ENCODE data around the gene RHOH.

RHOH gene

DNA sequence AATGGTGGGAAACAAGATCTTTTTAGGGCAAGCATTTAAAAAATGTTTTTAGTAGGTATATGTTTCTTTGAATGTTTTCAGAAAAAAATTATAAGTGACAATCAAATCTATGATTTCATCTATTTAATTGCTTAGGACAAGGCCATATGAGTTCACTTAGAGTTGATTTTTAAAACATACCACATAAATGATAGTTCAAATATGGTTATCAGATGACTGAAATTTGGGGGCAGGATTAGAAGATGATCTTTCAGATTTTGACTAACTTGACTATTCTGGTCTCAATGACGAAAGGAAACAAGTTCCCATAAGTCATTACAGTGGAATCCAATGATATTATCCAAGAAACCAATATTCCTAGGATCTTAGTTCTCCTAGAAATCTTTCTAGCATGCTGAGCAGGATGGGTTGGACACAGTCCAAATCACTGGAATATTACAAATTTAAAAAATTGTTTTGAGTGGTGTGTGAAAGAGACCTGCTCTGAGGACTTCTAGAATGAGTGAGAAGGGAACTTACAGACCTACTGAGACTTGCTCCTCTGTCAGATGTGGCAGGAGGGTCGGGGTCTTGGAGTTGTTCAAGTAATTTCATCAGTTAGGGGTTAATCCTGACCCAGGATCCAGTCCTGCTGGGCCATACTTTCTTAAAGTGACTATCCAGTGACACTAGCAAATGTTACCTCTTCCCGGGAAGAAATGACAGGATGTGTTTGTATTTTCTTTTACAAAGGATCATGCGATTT, 20.0 kb downstream of the RHOH start:
- peak overlapping the region; percentile 27 for H3K4me2 ChIP-seq (ENCODE audit: low read length)

DNA sequence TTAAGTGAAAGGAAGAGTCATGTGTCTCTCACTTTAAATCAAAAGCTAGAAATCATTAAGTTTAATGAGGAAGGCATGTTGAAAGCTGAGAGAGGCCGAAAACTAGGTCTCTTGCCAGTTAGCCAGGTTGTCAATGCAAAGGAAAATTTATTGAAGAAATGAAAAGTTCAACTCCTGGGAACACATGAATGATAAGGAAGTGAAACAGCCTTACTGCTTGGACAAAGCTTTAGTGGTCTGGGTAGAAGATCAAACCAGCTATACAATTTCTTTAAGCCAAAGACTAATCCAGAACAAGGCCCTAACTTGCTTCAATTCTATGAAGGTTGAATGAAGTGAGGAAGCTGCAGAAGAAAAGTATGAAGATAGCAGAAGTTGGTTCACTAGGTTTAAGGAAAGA, 24.9 kb downstream of the RHOH start:
- H3K9me2 ChIP-seq (replicated peaks; ENCODE audit: control insufficient read depth, low read length), result no peaks in the 10 kb centered on the region
- peaks cover 99% of the 10 kb centered on the region for H3K4me1 ChIP-seq (ENCODE audit: control insufficient read depth, low read length)
- H3F3A ChIP-seq (ENCODE audit: control insufficient read depth, insufficient read depth), result peaks cover 51% of the 10 kb centered on the region
- H4K20me1 ChIP-seq (ENCODE audit: control insufficient read depth, insufficient read depth, low read depth, low read length), result peaks cover 62% of the 10 kb centered on the region
- H3K9me3 ChIP-seq (ENCODE audit: control insufficient read depth, insufficient read depth, low read length), result no peaks in the 10 kb centered on the region
- peaks cover 100% of the 10 kb centered on the region for H3K79me2 ChIP-seq (ENCODE audit: control insufficient read depth, low read length)
- peaks cover 99% of the 10 kb centered on the region for H3K36me3 ChIP-seq (ENCODE audit: control insufficient read depth, low read length)
- H3K27ac ChIP-seq (ENCODE audit: low read depth, low read length), result peak overlapping the region; percentile 14
- no peak for TF ChIP-seq EZH2phosphoT487 (IDR thresholded peaks at IDR 0.05; ENCODE audit: borderline replicate concordance, low read length)
- TF ChIP-seq, protein P1, sequence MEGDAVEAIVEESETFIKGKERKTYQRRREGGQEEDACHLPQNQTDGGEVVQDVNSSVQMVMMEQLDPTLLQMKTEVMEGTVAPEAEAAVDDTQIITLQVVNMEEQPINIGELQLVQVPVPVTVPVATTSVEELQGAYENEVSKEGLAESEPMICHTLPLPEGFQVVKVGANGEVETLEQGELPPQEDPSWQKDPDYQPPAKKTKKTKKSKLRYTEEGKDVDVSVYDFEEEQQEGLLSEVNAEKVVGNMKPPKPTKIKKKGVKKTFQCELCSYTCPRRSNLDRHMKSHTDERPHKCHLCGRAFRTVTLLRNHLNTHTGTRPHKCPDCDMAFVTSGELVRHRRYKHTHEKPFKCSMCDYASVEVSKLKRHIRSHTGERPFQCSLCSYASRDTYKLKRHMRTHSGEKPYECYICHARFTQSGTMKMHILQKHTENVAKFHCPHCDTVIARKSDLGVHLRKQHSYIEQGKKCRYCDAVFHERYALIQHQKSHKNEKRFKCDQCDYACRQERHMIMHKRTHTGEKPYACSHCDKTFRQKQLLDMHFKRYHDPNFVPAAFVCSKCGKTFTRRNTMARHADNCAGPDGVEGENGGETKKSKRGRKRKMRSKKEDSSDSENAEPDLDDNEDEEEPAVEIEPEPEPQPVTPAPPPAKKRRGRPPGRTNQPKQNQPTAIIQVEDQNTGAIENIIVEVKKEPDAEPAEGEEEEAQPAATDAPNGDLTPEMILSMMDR (IDR thresholded peaks at IDR 0.05; ENCODE audit: low read depth, low read length, poor library complexity, severe bottlenecking), result no peak
- peak overlapping the region; percentile 38 for H3K4me2 ChIP-seq (ENCODE audit: low read length)
- H3K27me3 ChIP-seq (ENCODE audit: control insufficient read depth, low read length), result no peaks in the 10 kb centered on the region
- 0 out of 2 replicates have a peak overlapping the region, but pooled peaks have one; percentile 13 for H3K4me3 ChIP-seq (ENCODE audit: low read length)

More for the DNA sequence above, 20.0 kb downstream of the RHOH start:
- H3K9me3 ChIP-seq (ENCODE audit: control insufficient read depth, insufficient read depth, low read length), result no peaks in the 10 kb centered on the region
- H3K4me1 ChIP-seq (ENCODE audit: control insufficient read depth, low read length), result peaks cover 100% of the 10 kb centered on the region
- peaks cover 50% of the 10 kb centered on the region for H4K20me1 ChIP-seq (ENCODE audit: control insufficient read depth, insufficient read depth, low read depth, low read length)
- H3K27ac ChIP-seq (ENCODE audit: low read depth, low read length), result peak overlapping the region; percentile 9; the same call in 1 of the 2 replicates
- no peak overlapping the region for H3K4me3 ChIP-seq (ENCODE audit: low read length)
- no peaks in the 10 kb centered on the region for H3K9me2 ChIP-seq (replicated peaks; ENCODE audit: control insufficient read depth, low read length)
- no peaks in the 10 kb centered on the region for H3K27me3 ChIP-seq (ENCODE audit: control insufficient read depth, low read length)
- peaks cover 29% of the 10 kb centered on the region for H3F3A ChIP-seq (ENCODE audit: control insufficient read depth, insufficient read depth)
- H3K79me2 ChIP-seq (ENCODE audit: control insufficient read depth, low read length), result peaks cover 100% of the 10 kb centered on the region
- no peak for TF ChIP-seq EZH2phosphoT487 (IDR thresholded peaks at IDR 0.05; ENCODE audit: borderline replicate concordance, low read length)
- TF ChIP-seq, protein P1 (IDR thresholded peaks at IDR 0.05; ENCODE audit: low read depth, low read length, poor library complexity, severe bottlenecking), result no peak
- H3K36me3 ChIP-seq (ENCODE audit: control insufficient read depth, low read length), result peaks cover 100% of the 10 kb centered on the region

DNA sequence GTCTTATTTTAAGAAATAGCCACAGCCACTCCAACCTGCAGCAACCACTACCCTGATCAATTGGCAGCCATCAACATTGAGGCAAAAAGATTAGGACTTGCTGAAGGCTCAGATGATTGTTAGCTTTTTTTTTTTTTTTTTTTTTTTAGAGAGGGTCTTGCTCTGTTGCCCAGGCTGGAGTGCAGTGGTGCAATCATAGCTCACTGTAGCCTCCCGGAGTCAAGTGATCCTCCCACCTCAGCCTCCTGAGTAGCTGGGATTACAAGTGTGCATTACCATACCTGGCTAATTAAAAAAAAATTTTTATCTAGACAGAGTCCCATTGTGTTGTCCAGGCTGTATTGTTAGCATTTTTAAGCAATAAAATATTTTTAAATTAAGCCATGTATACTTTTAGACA, 26.5 kb downstream of the RHOH start:
- Histone ChIP-seq H3K4me3 (ENCODE audit: low read length) (no peak overlapping the region), H3K4me1 (ENCODE audit: control insufficient read depth, low read length) (peaks cover 98% of the 10 kb centered on the region), H3F3A (ENCODE audit: control insufficient read depth, insufficient read depth) (peaks cover 61% of the 10 kb centered on the region), H3K27ac (ENCODE audit: low read depth, low read length) (no peak overlapping the region), H3K9me3 (ENCODE audit: control insufficient read depth, insufficient read depth, low read length) (no peaks in the 10 kb centered on the region), H3K36me3 (ENCODE audit: control insufficient read depth, low read length) (peaks cover 97% of the 10 kb centered on the region), H3K9me2 (replicated peaks; ENCODE audit: control insufficient read depth, low read length) (no peaks in the 10 kb centered on the region), H4K20me1 (ENCODE audit: control insufficient read depth, insufficient read depth, low read depth, low read length) (peaks cover 54% of the 10 kb centered on the region), H3K27me3 (ENCODE audit: control insufficient read depth, low read length) (no peaks in the 10 kb centered on the region), H3K4me2 (ENCODE audit: low read length) (peak overlapping the region; percentile 38), H3K79me2 (ENCODE audit: control insufficient read depth, low read length) (peaks cover 100% of the 10 kb centered on the region)
- no peak for TF ChIP-seq EZH2phosphoT487 (IDR thresholded peaks at IDR 0.05; ENCODE audit: borderline replicate concordance, low read length)
- TF ChIP-seq, protein P1 (IDR thresholded peaks at IDR 0.05; ENCODE audit: low read depth, low read length, poor library complexity, severe bottlenecking), result no peak

All from DOHH2 (cell line).